Ramos (cell line): Measurements from ENCODE around the gene JADE1.

ENCODE experiments used
- in situ Hi-C: fragments of 300-500 bp; cut with MboI; formaldehyde crosslinking; loops from one replicate; pipeline ENCODE4 v1.14.3; 2022; ENCODE audit warnings: low sequenced_read_pairs; ENCODE audit not compliant: unreplicated experiment

The JADE1 gene

DNA sequence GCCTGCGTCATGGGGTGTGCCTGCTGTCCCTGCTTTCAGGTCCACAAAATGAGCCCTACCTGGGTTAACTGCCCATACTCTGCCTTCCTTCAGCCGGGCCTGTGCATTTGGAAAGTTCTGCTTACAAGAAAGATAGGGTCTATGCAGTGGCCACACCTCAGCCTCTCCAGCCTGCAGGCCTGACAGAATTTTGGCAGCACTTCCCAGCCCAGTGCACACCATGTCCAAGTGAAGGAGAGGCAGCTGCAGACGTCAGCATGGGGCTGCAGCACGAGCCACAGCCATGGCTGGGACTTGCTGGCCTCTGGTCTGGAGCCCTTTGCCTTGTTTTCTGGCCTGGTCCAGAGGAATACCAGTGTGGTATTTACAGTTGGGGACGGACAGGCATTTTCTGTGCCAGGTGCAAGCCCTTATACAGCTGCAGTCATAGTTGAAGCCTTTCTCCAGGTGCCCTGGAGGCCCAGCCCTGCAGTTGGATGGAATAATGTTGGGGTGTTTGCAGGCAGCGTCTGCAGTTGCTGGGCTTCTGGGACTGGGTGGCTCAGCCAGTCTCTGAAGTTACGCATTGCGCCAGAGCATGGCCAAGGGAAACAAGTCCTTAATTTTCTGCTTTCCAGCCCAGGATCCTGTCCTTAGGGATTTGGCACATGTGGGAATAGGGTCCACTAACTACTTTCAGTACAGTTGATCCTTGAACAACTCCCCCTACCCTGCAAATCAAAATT lies 26.2 kb downstream of the JADE1 start:
- in situ Hi-C loops, result no loop called here

DNA sequence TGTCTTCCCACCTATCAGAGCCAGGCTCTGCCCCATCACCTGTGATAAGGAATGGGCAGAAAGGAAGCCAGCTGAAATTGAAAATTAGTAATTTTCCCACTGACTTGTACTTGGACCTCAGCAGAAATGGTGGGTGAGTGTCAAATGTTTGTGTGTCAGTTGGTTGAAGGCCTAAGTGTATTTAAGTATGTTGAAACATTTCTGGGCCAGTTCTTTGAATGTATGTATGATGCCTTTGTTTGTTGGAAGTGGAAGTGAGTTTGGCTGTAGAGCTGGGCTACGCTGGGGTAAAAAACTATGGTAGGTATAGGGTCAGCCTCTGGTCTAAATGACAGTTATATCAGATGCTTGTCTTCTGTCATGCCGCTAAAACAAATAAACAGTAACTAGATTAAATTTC lies 27.7 kb downstream of the JADE1 start:
- in situ Hi-C loops, result no loop called here

DNA sequence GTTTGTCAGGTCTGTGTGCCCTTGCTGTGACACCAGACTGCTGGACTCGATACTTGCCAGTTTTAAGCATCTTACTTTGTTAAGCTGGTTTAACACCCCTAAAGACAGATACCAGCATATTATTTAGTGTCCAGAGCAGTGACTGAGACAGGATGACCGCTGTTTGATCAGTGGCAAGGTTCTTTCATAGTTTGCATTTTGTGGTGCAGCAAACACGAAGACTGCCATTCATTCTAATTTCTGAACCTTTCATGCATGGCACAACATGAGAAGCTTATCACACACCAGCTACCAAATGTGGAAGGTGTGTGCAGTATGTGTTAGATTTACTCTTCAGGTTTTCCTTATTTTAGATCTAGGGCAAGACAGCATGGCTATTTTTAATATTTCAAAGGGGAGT lies 28.2 kb downstream of the JADE1 start:
- in situ Hi-C loops, result no loop called here

DNA sequence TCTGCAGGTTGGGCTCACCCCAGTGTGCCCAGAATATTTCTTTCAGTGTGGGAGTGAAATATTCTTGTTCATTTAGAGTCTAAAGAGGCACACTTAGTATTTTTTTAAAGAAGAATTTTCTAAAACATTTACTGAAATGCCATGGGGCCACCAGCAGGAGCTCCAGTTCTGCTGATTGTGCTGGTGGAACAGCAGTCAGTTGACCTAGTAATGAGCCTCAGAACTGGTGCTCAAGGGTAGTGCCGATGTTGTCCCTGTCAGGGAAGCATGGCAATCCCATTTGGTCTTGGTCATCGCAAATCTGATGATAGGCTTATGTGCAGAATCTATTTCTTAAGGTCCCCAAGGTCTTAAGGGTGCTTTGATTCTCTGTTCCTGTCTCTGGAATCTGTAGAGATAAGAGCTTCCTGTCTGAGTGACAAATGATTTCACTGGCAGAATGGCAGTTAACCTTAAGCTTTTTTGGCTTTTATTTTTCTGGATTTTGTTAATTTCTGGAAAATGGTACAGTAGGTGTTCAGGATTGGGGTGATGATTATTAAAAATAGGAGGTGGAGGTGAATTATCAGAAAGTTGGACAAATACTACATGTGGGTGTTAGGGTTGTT lies 31.3 kb downstream of the JADE1 start:
- in situ Hi-C loops, result no loop called here

DNA sequence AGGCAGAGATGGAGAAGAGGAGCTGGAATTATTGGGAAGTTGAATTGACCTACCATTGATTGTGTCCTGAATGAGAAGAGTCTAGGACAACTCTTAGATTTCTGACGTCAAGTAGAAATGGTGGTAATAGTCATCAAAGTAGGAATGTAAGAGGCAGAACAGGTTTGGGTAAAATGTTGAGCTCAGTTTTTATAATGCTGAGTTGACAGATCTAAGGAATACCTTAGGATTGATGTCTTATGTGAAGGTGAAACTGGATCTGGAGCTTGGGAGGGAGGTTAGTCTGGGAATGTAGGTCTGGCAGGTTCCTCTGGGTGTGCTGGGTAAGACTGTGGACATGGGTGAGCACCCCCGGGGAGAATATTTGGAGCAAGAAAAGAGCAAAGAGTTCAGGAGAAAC lies 31.9 kb downstream of the JADE1 start:
- in situ Hi-C loops, result no loop called here

DNA sequence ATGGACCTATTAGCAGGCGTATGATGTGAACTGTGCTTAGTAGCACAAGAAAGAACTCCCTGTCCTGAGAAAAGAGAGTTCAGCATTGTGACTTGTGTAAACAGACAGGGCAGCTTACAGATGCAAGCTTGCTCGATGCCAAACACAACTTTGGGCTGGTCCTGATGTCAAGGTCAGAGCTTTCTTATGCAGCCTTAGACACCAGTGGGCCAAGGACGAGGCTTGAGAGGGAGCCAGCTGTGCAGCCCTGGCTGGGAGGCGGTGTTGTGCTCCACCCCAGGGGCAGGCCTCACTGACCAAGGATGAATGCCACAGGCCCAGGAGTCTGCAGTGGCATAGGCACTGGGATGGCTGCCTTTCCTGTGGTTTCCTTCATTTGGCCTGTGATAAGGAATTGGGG lies 35.4 kb downstream of the JADE1 start:
- in situ Hi-C loops, result no loop called here

DNA sequence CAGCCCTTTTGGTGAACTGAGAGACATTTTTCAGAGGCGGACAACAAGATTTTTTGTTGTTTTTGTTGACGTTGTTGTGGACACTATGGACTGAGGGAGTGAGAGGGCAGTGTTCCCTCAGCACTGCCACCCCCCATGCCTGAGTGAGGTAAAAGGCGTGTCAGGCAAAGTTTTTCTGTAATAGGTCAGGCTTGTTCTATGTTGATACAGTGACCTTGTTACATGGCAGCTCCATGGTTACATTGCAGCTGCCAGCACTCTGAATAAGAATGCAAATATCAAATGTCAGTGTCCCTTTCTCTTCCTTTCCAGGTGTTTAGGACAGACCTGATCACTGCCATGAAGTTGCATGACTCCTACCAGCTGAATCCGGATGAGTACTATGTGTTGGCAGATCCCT lies 36.6 kb downstream of the JADE1 start:
- in situ Hi-C loops, result no loop called here

DNA sequence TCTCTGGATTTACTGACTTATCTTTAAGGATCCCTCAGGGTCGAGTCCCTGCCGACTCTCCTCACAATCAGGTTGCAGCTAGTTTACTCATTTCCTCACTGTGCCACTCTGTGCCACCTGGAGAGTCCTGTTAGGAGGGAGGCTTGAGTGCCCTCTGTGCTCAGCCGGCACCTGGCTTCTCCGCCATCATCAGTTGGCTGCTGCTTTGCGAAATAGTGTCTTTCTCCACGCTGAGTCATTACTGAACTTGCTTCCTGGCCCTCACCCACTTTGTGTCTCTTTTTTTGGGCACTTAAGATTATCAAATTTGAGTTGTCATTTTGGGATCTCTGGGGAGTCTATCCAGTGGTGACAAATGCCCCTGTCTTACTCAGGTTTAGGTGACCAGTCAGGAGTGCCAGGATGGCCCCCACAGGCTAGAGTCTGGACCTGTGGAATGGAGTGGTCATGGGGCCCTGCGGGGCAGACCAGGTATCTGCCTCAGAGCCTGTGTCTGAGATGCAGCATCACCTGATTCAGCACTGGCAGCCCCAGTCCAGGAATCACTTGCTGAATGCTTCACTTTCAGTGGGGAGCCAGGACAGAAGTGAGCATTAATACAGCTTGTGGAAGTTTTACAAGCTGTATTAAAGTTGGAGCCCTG lies 37.7 kb downstream of the JADE1 start:
- in situ Hi-C loops, result no loop called here

DNA sequence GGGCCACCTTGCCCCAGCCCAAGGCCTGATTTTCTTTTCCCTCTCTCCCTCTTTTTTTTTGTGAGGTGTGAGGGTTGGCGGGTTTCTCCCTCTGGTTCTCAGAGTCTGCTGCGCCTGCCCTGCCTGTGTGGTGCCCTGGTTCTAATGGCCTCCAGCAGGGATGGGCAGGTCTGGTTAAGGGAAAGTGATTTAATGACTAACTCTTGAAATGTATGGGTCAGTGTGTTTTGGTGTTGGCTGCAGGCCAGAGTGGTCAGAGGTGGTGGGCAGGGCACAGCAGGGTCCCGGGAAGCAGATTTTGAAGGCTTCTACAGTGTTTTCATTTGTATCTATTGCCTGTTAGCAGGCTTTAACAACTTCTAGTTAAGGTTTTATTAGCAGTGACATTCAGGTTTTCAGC lies 39.0 kb downstream of the JADE1 start:
- in situ Hi-C loops, result no loop called here

DNA sequence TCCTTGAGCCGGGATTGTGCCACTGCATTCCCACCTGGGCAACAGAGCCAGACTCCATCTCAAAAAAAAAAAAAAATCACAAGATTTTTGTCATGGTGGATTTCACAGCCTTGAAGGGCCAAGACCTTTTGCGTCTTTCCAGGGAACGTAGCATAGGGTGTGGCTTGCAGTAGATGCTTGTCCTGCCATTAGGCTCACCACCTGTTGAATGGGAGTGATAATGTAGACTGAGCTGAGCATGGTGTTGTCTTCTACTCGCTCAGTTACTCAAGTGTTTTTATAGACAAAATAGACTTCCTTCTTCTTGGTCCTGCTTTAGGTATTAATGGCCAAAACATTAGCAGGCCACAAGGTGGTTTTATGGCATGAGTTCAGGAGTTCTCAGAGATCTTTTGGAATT lies 40.8 kb downstream of the JADE1 start:
- in situ Hi-C loops, result no loop called here

DNA sequence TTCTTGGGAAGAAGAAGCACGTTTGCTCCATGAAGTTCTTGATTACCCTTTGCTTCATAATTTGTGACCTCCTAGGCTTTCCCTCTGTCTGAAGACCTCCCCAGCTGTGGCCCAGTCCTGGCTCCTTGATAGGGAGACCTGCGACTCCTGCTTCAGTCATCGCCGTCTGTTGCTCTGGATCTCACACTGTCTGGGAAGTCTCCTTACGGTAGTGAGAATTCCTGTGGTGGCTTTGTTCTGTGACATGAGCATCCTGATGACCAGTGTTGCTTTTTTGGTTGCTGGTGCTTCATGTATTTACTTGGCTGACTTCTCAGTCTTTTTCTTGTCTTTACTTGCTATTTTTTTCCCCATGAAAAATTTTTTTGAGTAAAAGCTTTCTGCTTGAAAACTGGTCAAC lies 44.2 kb downstream of the JADE1 start:
- in situ Hi-C loops, result no loop called here

DNA sequence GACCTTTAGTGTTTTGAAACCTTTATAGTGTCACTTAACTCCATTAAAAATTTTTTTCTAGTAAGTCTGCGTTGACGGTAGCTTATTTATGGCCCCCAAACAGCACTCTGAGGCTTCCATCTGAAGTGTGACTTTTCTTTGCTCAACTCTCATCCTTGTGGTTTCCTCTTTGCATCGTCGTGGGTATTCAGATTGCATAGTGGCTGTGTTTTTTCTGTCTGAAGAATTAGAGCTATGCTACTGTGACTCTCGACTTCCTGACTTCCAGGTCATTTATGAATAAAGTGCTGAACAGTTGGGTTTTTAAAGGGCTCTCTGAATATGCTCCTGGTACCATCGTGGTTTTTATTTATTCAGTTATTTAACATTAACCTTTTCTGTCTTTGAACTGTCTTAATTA lies 44.9 kb downstream of the JADE1 start:
- in situ Hi-C loops, result no loop called here

DNA sequence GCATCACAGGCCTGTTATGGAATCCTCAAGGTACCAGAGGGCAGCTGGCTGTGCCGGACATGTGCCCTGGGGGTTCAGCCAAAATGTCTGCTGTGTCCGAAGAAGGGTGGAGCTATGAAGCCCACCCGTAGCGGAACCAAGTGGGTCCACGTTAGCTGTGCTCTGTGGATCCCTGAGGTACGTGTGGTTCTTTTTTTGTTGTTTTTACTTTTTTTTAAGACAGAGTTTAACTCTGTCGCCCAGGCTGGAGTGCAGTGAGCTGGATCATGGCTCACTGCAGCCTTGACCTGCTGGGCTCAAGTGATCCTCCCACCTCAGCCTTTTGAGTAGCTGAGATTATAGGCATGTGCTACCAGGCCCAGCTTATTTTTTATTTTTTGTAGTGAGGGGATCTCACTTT lies 46.1 kb downstream of the JADE1 start:
- in situ Hi-C loops, result no loop called here

DNA sequence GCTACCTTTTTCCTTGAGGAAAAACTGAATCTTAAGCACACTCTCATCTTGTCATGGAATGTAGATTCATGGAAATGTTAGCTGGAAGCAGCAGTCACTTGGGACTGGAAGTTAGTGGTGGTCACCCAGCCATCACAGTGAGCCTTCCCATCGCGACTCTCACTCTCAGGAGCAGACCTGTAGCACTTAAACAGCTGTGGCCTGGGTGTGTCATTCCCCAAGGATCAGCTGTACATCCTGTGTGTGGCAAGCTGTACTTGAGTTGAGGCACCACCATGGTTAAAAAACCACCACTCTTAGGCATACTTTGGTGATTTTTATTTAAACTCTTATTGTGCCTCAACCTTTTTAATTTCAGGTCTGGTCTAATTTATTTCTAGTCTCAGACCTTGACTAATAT lies 46.7 kb downstream of the JADE1 start:
- in situ Hi-C loops, result no loop called here

DNA sequence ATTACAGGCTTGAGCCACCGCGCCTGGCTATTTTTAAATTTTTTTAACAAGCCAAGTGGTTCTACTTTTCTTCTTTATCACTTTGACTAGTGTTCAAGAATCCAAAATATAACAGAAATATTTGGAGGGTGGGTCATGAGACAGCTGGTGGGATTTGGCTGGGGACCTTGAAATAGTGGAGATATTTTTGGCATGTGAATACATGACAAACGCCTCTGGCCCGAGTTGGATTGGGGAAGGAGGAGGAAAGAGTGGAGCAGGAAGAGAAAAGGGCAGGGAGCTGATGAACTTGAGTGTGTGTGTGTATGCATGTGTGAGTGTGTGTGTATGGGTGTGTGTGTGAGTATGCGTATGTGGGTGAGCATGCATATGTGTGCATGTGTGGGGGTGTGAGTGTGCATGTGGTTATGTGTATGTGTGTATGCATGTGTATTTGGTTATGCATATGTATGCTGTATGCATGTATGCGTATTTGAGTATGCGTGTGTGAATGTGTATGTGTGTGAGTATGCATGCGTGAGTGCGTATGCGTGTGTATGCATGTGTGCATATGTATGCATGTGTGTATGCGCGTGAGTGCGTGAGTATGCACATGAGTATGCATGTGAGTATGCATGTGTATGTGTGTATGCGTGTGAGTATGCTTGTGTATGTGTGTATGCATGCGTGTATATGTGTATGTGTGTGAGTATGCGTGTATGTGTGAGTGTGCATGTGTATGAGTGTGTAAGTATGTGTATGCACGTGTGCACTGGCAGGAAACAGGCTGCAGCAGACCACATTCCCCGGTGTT lies 49.6 kb downstream of the JADE1 start:
- in situ Hi-C loops, result no loop called here

DNA sequence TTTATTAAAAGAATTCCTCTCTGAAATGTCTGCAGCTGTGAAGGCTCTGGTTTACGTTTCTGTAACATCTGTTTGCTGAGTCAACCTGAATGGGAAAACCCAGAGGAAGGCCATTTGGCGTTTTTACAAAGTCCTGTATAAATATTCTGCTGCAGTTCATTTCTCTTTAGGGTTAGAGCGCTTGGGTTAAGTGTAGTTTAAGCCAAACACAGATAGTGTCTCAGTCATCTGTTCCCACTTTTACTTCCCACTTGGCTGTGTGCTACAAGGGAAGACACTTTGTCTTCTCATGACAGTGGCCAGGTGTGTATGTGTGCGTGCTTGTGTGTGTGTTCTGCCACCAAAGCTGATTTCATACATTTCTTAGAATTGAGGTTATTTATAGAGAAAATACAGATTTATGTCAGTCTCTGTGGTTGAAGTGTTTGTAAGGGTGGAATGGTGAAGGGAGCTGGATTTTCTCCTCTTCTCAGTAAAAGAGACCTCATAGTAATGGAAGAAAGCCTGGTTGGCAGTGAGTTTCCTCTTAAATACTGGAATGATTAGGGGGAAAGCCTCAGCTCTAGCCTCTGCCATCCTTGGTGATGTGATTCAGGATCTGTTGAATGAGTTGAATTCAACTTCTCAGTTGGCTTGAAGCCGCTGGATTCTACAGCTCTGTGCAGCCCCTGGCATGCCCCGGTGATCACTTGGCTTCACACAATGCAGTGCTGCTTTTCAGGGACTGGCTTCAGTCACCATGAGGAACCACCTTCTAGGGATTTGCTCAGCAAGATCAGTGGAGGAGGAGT lies 50.6 kb downstream of the JADE1 start:
- in situ Hi-C loops, result no loop called here

DNA sequence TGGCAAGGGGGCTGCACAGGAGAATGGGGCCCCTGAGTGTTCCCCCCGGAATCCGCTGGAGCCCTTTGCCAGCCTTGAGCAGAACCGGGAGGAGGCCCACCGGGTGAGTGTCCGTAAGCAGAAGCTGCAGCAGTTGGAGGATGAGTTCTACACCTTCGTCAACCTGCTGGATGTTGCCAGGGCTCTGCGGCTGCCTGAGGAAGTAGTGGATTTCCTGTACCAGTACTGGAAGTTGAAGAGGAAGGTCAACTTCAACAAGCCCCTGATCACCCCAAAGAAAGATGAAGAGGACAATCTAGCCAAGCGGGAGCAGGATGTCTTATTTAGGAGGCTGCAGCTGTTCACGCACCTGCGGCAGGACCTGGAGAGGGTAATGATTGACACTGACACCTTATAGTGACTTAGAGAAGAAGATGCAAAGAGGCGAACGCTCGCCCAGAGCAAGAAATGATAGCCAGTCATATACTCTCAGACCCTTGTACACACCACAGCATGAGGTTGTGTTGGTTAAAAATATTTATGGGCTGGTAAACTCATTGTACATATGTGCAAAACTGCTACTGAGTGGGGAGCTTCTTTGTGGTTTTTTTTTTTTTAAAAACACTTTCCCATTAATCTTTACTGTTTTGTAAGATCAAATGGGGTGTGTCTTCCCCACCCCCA lies 52.5 kb downstream of the JADE1 start:
- in situ Hi-C loops, result no loop called here

DNA sequence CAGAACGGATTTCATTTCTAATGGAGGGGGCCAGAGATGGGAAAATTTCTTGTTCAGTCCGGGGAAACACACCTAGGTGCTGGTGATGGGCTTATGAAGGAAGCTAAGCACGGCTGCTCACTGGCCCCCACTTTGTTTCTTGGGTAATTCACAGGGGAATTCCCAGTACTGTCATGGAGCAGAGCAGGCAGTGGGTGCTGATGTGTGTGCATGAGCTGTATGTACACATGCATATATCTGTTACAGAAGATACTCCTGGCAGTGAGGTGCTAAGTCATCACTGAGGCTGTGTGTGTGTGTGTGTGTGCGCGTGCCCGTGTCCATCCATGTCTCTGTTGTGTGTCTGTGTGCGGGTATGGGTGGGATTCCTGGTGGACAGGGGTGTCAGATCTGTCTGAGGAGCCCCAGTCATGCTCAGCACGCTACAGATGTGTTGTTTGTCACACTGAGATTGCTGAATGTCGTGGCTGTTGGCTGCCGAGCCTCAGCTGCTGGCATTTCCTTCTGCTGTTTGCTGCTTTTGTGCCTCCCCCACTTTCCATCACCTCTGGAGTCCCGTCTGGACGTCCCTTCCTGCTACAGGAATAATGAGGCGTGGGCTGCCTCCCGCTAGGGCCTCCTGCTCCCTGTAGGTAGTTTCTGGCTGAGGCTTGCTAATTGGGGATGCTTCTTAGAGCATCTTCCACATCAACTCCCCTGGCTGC lies 53.3 kb downstream of the JADE1 start:
- in situ Hi-C loops, result no loop called here
